Upper lobe of left lung (tissue), 6 donors: ENCODE measurements around the gene CIT. TPM values are rescaled to one million over a fixed set of nuclear protein-coding genes. Genes with fewer than 3 reads are reported as not detected.

Experiments used
- ATAC-seq, 2 donors: fragments of 200-7000 bp; cut with Tn5 transposase; one replicate each; pipeline ENCODE4 v1.9.1; 2022; ENCODE audit warnings: mild to moderate bottlenecking in 2 of 2, moderate library complexity in 2 of 2; ENCODE audit not compliant: low FRiP score in 2 of 2
- DNase-seq, 2 donors: peaks; one replicate each; pipeline ENCODE4 v3.0.0-alpha.2; 2019 to 2020
- H3K27ac ChIP-seq, 4 donors: fragments of 200-600 bp; sonication (generic); one replicate each; pipeline ENCODE4 v1.5.1; 2016 to 2019
- H3K27me3 ChIP-seq, 4 donors: fragments of 200-600 bp; sonication (generic); one replicate each; pipeline ENCODE4 v1.5.1; 2017 to 2019
- H3K36me3 ChIP-seq, 4 donors: fragments of 200-600 bp; sonication (generic); one replicate each; pipeline ENCODE4 v1.5.1; 2016 to 2019
- H3K4me1 ChIP-seq, 4 donors: fragments of 200-600 bp; sonication (generic); one replicate each; pipeline ENCODE4 v1.5.1; 2018 to 2019
- H3K4me3 ChIP-seq, 4 donors: fragments of 200-600 bp; sonication (generic); one replicate each; pipeline ENCODE4 v1.5.1; 2017 to 2019; ENCODE audit warnings: mild to moderate bottlenecking in 2 of 4, moderate library complexity in 1 of 4
- H3K9me3 ChIP-seq, 4 donors: fragments of 200-600 bp; sonication (generic); one replicate each; pipeline ENCODE4 v1.5.1; 2018 to 2019
- EP300 ChIP-seq, 4 donors: sonication (generic); formaldehyde crosslinking; IDR thresholded peaks; one replicate each; pipeline ENCODE4 v1.5.1; 2017; ENCODE audit warnings: antibody characterized with exemption in 4 of 4, control low read depth in 2 of 4
- POLR2A ChIP-seq, 4 donors: fragments of 450-650 bp; IDR thresholded peaks; one replicate each; pipeline ENCODE4 v1.5.1; 2016 to 2017; ENCODE audit warnings: antibody characterized with exemption in 4 of 4, mild to moderate bottlenecking in 2 of 4
- POLR2AphosphoS5 ChIP-seq, 2 donors: sonication (generic); formaldehyde crosslinking; IDR thresholded peaks; one replicate each; pipeline ENCODE4 v1.5.1; 2017; ENCODE audit warnings: antibody characterized with exemption in 2 of 2
- WGBS, 2 donors: methylation state at CpG; one replicate each; pipeline ENCODE4 v1.1.5; 2017 to 2018; 5-methylcytosine and 5-hydroxymethylcytosine counted together
- total RNA-seq, 6 donors: library from RNA; depleted of rRNA in 4 of 6; stranded (reverse); fragments of >200 nt in 4 of 6; gene quantifications; one replicate each; pipeline versions ENCODE4 v1.1.0 to v1.2.1, GENCODE V29; 2016 to 2021
- TF ChIP-seq, protein P1 (sequence below), 6 experiments: fragments of 450-650 bp in 4 of 6; fragments of 200-600 bp in 2 of 6; sonication (generic) in 2 of 6; IDR thresholded peaks; one replicate each; pipeline ENCODE4 v1.5.1; 2016 to 2019; ENCODE audit warnings: antibody characterized with exemption in 6 of 6
- donor health status: DM: no; HTN: no; CAD: no; lungs with moderate emphysema.
- donor health status: DM: no; HTN: yes; CAD: no; lungs with severe emphysema.

Gene CIT
- total RNA-seq, 6 donors from 2014 or later, result 7.8 to 185 (median 73.6) TPM

DNA sequence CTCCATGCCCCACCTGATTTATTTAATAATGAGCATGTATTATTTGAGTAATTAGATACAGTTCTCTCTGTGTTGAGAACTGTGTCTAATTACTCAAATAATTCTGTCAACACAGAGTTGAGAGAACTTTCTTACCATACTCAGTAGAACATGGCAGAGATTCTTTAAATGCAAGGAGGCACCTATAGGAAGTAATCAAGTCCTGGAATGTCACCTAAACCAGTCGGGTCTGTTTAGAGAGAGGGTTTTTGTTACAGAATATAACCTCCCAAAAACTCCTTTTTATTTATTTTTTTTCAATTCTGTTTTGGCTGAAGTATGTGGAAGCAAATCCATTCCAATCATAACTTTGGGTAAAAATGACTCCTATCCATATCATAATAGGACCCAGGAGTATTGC is 37.5 kb upstream of the CIT start:
- H3K4me1 ChIP-seq, result no peaks in the 10 kb centered on the region
- H3K27ac ChIP-seq, result no peak overlapping the region
- DNase-seq, result no peak
- WGBS, 2 donors, result 32 to 55% methylated on average over 1 of the region's 1 CpG
- H3K36me3 ChIP-seq, result no peaks in the 10 kb centered on the region
- ATAC-seq, result no peak
- TF ChIP-seq, protein P1, sequence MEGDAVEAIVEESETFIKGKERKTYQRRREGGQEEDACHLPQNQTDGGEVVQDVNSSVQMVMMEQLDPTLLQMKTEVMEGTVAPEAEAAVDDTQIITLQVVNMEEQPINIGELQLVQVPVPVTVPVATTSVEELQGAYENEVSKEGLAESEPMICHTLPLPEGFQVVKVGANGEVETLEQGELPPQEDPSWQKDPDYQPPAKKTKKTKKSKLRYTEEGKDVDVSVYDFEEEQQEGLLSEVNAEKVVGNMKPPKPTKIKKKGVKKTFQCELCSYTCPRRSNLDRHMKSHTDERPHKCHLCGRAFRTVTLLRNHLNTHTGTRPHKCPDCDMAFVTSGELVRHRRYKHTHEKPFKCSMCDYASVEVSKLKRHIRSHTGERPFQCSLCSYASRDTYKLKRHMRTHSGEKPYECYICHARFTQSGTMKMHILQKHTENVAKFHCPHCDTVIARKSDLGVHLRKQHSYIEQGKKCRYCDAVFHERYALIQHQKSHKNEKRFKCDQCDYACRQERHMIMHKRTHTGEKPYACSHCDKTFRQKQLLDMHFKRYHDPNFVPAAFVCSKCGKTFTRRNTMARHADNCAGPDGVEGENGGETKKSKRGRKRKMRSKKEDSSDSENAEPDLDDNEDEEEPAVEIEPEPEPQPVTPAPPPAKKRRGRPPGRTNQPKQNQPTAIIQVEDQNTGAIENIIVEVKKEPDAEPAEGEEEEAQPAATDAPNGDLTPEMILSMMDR (IDR thresholded peaks at IDR 0.05), result no peak
- TF ChIP-seq POLR2A (IDR thresholded peaks at IDR 0.05), result no peak
- TF ChIP-seq EP300 (IDR thresholded peaks at IDR 0.05), result no peak
- no peak for TF ChIP-seq POLR2AphosphoS5 (IDR thresholded peaks at IDR 0.05)
- H3K27me3 ChIP-seq, result no peaks in the 10 kb centered on the region
- H3K9me3 ChIP-seq, result no peaks in the 10 kb centered on the region
- H3K4me3 ChIP-seq, result no peak overlapping the region

DNA sequence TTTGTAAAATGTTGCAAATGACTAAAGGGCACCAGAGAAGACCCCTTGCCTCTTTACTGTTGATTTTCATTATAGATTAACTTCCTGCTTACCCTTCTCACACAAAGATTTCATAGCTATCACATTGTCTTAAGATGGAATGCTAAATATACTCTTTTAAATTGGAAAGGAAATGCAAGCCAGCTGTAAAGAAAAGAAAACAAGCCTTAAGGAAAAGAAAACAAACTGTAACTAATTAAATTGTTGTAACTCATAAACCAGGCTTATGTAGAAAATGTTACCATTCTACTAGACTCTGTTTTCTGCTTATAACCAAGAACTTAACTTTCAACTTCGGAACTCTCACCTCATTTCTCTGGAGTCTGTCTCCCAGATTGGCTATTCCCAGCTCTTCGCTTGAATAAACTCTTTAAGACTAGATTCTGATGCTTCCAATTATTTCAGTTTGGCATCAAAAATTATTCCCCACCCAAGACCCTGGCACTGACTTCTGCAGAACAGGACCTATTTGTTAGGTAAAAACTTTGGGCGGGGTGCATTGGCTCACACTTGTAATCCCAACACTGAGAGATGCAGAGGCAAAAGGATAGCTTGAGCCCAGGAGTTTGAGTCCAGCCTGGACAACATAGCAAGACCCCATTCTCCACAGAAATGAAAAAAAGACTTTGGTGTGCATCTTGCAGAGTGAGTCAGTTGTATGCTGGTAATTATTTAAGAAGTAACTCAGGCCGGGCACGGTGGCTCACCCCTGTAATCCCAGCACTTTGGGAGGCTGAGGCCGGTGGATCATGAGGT is 36.6 kb upstream of the CIT start:
- H3K4me3 ChIP-seq, result no peak overlapping the region
- no peaks in the 10 kb centered on the region for H3K4me1 ChIP-seq
- DNase-seq (no peak), ATAC-seq (no peak)
- WGBS, 2 donors, result 93 to 94% methylated on average over 6 of the region's 6 CpGs
- no peaks in the 10 kb centered on the region for H3K36me3 ChIP-seq
- no peaks in the 10 kb centered on the region for H3K9me3 ChIP-seq
- no peak for TF ChIP-seq EP300 (IDR thresholded peaks at IDR 0.05)
- TF ChIP-seq POLR2AphosphoS5 (IDR thresholded peaks at IDR 0.05), result no peak
- TF ChIP-seq POLR2A (IDR thresholded peaks at IDR 0.05), result no peak
- TF ChIP-seq, protein P1 (IDR thresholded peaks at IDR 0.05), result no peak
- no peaks in the 10 kb centered on the region for H3K27me3 ChIP-seq
- H3K27ac ChIP-seq, result no peak overlapping the region

DNA sequence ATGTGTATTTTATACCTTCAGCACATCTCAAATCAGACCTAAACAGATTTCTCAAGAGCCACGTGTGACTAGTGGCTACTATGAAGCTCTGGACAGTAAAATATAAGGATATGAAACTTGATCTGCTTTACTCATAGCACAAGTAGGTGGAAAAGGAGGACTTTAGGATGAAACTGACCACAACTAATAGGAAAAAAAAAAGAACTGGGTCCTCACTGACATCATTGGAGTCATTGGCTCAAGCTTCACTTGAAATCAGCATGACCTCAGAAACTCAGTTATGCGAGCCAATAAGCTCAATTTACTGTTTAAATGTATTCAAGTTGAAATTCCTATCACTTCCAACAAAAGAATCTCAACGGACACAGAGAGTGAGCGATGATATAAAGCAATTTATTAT is 34.1 kb upstream of the CIT start:
- TF ChIP-seq POLR2A (IDR thresholded peaks at IDR 0.05), result no peak
- TF ChIP-seq EP300 (IDR thresholded peaks at IDR 0.05), result no peak
- TF ChIP-seq, protein P1 (IDR thresholded peaks at IDR 0.05), result no peak
- TF ChIP-seq POLR2AphosphoS5 (IDR thresholded peaks at IDR 0.05), result no peak
- ATAC-seq (peak in 1 of 2 donors; percentile 26), DNase-seq (no peak)
- Histone ChIP-seq H3K27me3 (no peaks in the 10 kb centered on the region), H3K4me1 (no peaks in the 10 kb centered on the region), H3K9me3 (no peaks in the 10 kb centered on the region), H3K4me3 (no peak overlapping the region), H3K27ac (no peak overlapping the region), H3K36me3 (no peaks in the 10 kb centered on the region)
- 60 to 66% methylated on average over 4 of the region's 4 CpGs for WGBS, 2 donors

DNA sequence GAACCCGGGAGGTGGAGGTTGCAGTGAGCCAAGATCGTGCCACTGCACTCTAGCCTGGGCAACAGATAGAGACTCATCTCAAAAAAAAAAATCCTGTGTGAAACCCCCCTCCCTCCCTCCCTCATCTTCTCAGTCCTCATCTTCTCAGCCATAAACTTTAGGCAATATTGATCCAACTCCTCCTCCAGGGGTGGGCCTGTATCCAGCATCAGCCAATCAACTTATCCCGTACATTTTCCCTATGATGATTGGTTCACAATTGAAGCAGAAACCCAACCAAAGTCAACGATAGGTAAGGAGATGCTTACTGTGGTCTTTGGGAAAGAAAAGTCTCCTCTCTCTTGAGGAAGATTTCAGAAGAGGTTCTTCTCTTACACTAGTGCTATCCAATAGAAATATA is 33.5 kb upstream of the CIT start:
- H3K4me1 ChIP-seq, result no peaks in the 10 kb centered on the region
- DNase-seq (no peak), ATAC-seq (no peak)
- no peaks in the 10 kb centered on the region for H3K36me3 ChIP-seq
- H3K9me3 ChIP-seq, result no peaks in the 10 kb centered on the region
- no peak for TF ChIP-seq POLR2AphosphoS5 (IDR thresholded peaks at IDR 0.05)
- no peak for TF ChIP-seq EP300 (IDR thresholded peaks at IDR 0.05)
- TF ChIP-seq, protein P1 (IDR thresholded peaks at IDR 0.05), result no peak
- no peak for TF ChIP-seq POLR2A (IDR thresholded peaks at IDR 0.05)
- no peak overlapping the region for H3K4me3 ChIP-seq
- H3K27ac ChIP-seq, result no peak overlapping the region
- WGBS, 2 donors, result 94 to 96% methylated on average over 4 of the region's 4 CpGs
- no peaks in the 10 kb centered on the region for H3K27me3 ChIP-seq

DNA sequence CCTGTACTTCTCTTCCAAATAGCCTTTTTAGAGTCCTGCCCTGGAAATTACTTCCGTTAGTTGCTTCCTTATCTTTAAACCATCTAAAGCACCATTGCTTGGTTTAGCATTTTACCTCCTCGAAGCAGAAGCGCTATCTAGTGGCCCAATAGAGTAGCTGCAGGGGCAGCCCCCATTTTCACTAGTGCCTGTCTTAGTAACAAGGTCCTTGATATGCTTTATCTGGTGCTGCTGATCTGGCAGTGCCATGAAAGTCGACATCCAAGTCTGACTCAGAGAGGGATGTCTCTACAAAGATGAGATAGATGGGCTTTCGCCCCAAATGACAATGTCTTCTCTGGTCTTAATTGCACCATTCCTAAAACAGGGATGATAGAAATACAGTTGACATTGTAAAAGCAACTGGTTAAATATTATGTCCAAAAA is 25.0 kb upstream of the CIT start:
- Histone ChIP-seq H3K9me3 (no peaks in the 10 kb centered on the region), H3K36me3 (no peaks in the 10 kb centered on the region), H3K27me3 (no peaks in the 10 kb centered on the region), H3K4me3 (no peak overlapping the region), H3K4me1 (peaks cover 0 to 4% (median 0%) of the 10 kb centered on the region in 4 donors), H3K27ac (no peak overlapping the region)
- TF ChIP-seq POLR2AphosphoS5 (IDR thresholded peaks at IDR 0.05), result no peak
- TF ChIP-seq, protein P1 (IDR thresholded peaks at IDR 0.05), result peak; percentile 48 to 82 (median 71)
- 0 to 1% methylated on average over 5 of the region's 5 CpGs for WGBS, 2 donors
- peak in 1 of 2 donors; percentile 57 for DNase-seq
- peak; percentile 78 to 84 for ATAC-seq
